Embryonic facial prominence (tissue), 1 donor: ENCODE data around the gene TBX19.

ENCODE experiments used
- DNase-seq: peaks from one replicate; pipeline ENCODE4 v3.0.0-alpha.2; 2016; ENCODE audit errors: extremely low spot score

TBX19 gene

GRCh38 chr1:168320149-168320548 is 39.5 kb downstream of the TBX19 start:
- DNase-seq: no peak

GRCh38 chr1:168320800-168321450 is 40.2 kb downstream of the TBX19 start:
- no peak for DNase-seq

GRCh38 chr1:168321945-168322344 is 41.3 kb downstream of the TBX19 start:
- DNase-seq: no peak

GRCh38 chr1:168324745-168325425 is 44.2 kb downstream of the TBX19 start:
- DNase-seq: no peak

GRCh38 chr1:168328731-168329364 is 48.2 kb downstream of the TBX19 start:
- DNase-seq: no peak

- DNase-seq: no peak
Measured at GRCh38 chr1:168330285-168330684, 49.6 kb downstream of the TBX19 start.

- DNase-seq: no peak
Measured at GRCh38 chr1:168331569-168331968, 50.9 kb downstream of the TBX19 start.

- DNase-seq: no peak
Measured at GRCh38 chr1:168333562-168334276, 53.0 kb downstream of the TBX19 start.

GRCh38 chr1:168335500-168335899 is 54.8 kb downstream of the TBX19 start:
- DNase-seq: no peak

- no peak for DNase-seq
Measured at GRCh38 chr1:168338589-168339503, 58.2 kb downstream of the TBX19 start.

GRCh38 chr1:168340781-168341482 is 60.3 kb downstream of the TBX19 start:
- DNase-seq: no peak

GRCh38 chr1:168341483-168341975 is 60.9 kb downstream of the TBX19 start:
- DNase-seq: no peak

GRCh38 chr1:168342572-168343280 is 62.0 kb downstream of the TBX19 start:
- DNase-seq: peak; percentile 82

GRCh38 chr1:168343566-168343965 is 62.9 kb downstream of the TBX19 start:
- DNase-seq: no peak

- DNase-seq: no peak
Measured at GRCh38 chr1:168344517-168344916, 63.8 kb downstream of the TBX19 start.

GRCh38 chr1:168345939-168346338 is 65.3 kb downstream of the TBX19 start:
- no peak for DNase-seq

GRCh38 chr1:168347630-168348029 is 67.0 kb downstream of the TBX19 start:
- DNase-seq: no peak

GRCh38 chr1:168348146-168348709 is 67.6 kb downstream of the TBX19 start:
- DNase-seq: no peak
